GM12874 (cell line): ENCODE measurements around the gene HMOX2.

Experiments
- CTCF ChIP-seq: IDR thresholded peaks from 2 replicates; pipeline ENCODE4 v1.5.1; 2011; ENCODE audit warnings: low read depth, mild to moderate bottlenecking, control low read depth, low read length, moderate library complexity; ENCODE audit not compliant: insufficient read depth

Gene HMOX2

DNA sequence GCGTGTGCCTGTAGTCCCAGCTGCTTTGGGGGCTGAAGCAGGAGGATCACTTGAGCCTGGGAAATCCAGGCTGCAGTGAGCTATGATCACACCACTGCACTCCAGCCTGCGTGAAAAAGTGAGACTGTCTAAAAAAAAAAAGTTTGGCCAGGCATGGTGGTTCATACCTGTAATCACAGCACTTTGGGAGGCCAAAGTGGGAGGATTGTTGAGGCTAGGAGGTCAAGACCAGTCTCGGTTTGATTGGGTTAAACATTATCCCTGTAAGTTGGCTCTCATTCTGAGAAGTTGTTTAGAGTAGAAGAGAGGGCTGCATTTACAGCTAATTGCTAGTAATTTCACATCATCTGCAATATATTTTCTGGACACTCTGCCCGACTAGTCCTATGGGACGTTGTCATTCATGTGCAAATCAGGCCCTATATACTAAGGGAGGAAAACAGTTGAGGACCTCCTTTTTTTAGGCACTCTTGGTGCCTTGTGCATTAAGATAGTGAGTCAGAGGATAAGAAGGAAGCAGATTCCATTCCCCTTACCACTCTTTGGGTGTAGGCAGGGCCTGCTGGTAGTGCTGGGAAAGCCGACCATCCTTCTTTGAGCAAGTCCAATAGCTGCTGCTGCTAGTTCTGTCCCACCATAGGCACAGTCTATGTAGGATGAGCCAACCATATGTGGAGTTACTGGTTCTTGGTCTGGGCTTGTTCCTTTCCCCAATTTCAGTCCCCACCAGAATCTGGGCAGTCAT lies 18.7 kb downstream of the HMOX2 start:
- no peak for TF ChIP-seq CTCF

GRCh38 chr16:4495766-4496165 lies 19.6 kb downstream of the HMOX2 start:
- TF ChIP-seq CTCF: no peak

GRCh38 chr16:4496305-4496704 lies 20.1 kb downstream of the HMOX2 start:
- no peak for TF ChIP-seq CTCF

DNA sequence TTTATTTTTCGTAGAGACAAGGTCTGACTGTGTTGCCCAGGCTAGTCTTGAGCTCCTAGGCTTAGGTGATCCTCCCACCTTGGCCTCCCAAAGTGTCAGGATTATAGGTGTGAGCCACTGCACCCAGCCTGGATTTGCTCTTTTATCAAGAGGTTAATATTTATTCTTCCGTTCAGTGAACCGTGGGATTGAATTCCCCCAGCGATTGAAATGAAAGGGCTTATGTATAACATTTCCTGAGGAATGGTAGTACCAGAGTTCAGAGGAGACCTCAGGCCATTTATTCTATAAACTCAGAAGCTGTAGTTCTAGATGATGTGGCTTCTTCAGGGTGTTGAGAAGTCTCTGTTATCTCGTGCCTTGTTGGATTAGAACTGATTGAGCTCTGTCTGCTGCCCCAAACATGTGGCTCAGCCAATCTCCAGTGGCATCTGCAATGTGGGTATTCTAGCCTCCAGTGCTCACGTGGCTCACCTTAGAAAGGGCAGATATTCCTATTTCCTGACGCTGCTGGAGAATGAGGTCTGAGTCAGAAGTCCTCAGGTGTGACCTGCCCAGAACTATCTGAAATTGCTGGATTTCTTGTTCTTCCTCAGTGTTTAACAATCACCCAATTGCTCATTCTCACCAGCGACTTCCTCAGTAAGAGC lies 22.5 kb downstream of the HMOX2 start:
- TF ChIP-seq CTCF: no peak

- TF ChIP-seq CTCF: no peak
These were observed 23.0 kb downstream of the HMOX2 start for GRCh38 chr16:4499196-4499555.

DNA sequence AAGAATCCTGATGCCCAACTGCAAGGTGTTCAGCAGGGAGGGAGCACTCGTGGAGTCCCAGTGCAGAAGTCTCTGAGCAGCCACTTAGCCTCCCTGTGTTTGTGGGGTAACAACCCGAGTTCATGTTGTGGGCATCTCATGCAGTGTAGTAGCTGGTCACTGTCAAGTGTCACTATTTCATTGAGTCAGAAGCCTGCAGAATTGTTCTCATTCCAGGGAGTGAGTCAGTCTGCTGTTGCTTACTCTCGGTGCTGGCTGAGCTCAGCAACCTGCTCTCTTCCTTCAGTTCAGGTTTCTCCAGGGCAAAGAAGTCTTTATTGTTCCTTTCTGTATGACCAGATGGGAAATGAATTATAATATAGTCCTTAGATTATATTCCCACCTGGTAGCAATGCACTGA lies 24.1 kb downstream of the HMOX2 start:
- TF ChIP-seq CTCF: no peak

GRCh38 chr16:4501071-4501478 lies 24.9 kb downstream of the HMOX2 start:
- no peak for TF ChIP-seq CTCF
